NCI-H510A (cell line): ENCODE results near the gene CHST13.
"Not testable (repeated sequence)": the region's sequence is repeated elsewhere in the genome, so short reads cannot be mapped to it uniquely, and the experiment has no call there.

Experiments
- DNase-seq: peaks from one replicate; lab custom pipeline; 2025; lab: John Stamatoyannopoulos, UW

Gene CHST13

GRCh38 chr3:126555795-126556636, 32.1 kb downstream of the CHST13 start:
- DNase-seq, result no peak

GRCh38 chr3:126556637-126557414, 32.9 kb downstream of the CHST13 start:
- DNase-seq, result no peak

GRCh38 chr3:126557415-126557745, 33.4 kb downstream of the CHST13 start:
- DNase-seq, result no peak

- no peak for DNase-seq
Measured at GRCh38 chr3:126557761-126558160, 33.8 kb downstream of the CHST13 start.

GRCh38 chr3:126558336-126559071, 34.5 kb downstream of the CHST13 start, which contains the start of gene C3orf22:
Gene C3orf22 (minus strand): TSS chr3:126558932. CDS start chr3:126553390, 5,542 bp downstream.
- DNase-seq, result no peak

GRCh38 chr3:126562737-126563276, 38.9 kb downstream of the CHST13 start:
- no peak for DNase-seq

- no peak for DNase-seq
Measured at GRCh38 chr3:126567696-126568438, 43.9 kb downstream of the CHST13 start.

GRCh38 chr3:126568776-126569342, 44.9 kb downstream of the CHST13 start:
- DNase-seq, result no peak

GRCh38 chr3:126569390-126569975, 45.5 kb downstream of the CHST13 start:
- DNase-seq, result no peak

- no peak for DNase-seq
Measured at GRCh38 chr3:126570103-126570541, 46.2 kb downstream of the CHST13 start.

- DNase-seq, result no peak
Measured at GRCh38 chr3:126571078-126571477, 47.1 kb downstream of the CHST13 start.

- DNase-seq, result no peak
Measured at GRCh38 chr3:126573492-126574117, 49.6 kb downstream of the CHST13 start.

- no peak for DNase-seq
Measured at GRCh38 chr3:126577261-126577660, 53.3 kb downstream of the CHST13 start.

GRCh38 chr3:126578702-126579101, 54.7 kb downstream of the CHST13 start:
- DNase-seq, result no peak

- no peak for DNase-seq
Measured at GRCh38 chr3:126580746-126581145, 56.8 kb downstream of the CHST13 start.

- DNase-seq, result no peak
Measured at GRCh38 chr3:126581569-126581968, 57.6 kb downstream of the CHST13 start.

- no peak for DNase-seq
Measured at GRCh38 chr3:126582311-126582710, 58.4 kb downstream of the CHST13 start.

GRCh38 chr3:126591515-126591914, 67.6 kb downstream of the CHST13 start:
- not testable (repeated sequence) for DNase-seq
